CD4-positive, alpha-beta T cell (primary cell): ENCODE results near the gene NIN. TPM values are rescaled to one million over a fixed set of nuclear protein-coding genes. Genes with fewer than 3 reads are reported as not detected.

Experiments
- ATAC-seq: fragments of 200-7000 bp; cut with Tn5 transposase; one replicate; pipeline ENCODE4 v1.10.0; 2022; ENCODE audit warnings: mild to moderate bottlenecking; ENCODE audit not compliant: poor library complexity
- CTCF ChIA-PET: fragments of 350-600 bp; sonication (Branson Sonifier 250); formaldehyde crosslinking; loops from one replicate; lab custom pipeline; 2021; ENCODE audit warnings: antibody characterized with exemption, inconsistent platforms; lab: Charles Lee
- POLR2A ChIA-PET: fragments of 350-600 bp; sonication (Branson Sonifier 250); formaldehyde crosslinking; loops from one replicate; lab custom pipeline; 2021; ENCODE audit warnings: antibody characterized with exemption, inconsistent platforms; lab: Charles Lee
- DNase-seq, 14 experiments: peaks; one replicate each; pipeline ENCODE4 v3.0.0-alpha.2; 2013 to 2020; ENCODE audit warnings: mixed read lengths in 2 of 14
- H3K27ac ChIP-seq, 2 donors: one replicate each; pipeline versions ENCODE4 v1.5.1 to v1.7.0; 2013; ENCODE audit warnings: low read length in 2 of 2, low read depth in 1 of 2, mild to moderate bottlenecking in 1 of 2
- H3K27me3 ChIP-seq, 2 experiments: 1 replicate in 1 of 2; 2 replicates in 1 of 2; pipeline versions ENCODE4 v1.6.1 to v1.7.0; 2013; ENCODE audit warnings: low read length in 2 of 2, control low read depth in 1 of 2, mild to moderate bottlenecking in 1 of 2, moderate library complexity in 1 of 2; ENCODE audit not compliant: insufficient read depth in 2 of 2, control insufficient read depth in 1 of 2
- H3K36me3 ChIP-seq: one replicate; pipeline ENCODE4 v1.6.1; 2013; ENCODE audit warnings: low read length, control low read depth; ENCODE audit not compliant: insufficient read depth
- H3K4me1 ChIP-seq: one replicate; pipeline ENCODE4 v1.6.1; 2013; ENCODE audit warnings: low read length, control low read depth; ENCODE audit not compliant: insufficient read depth
- H3K4me3 ChIP-seq: one replicate; pipeline ENCODE4 v1.5.1; 2013; ENCODE audit warnings: mild to moderate bottlenecking, low read length, moderate library complexity
- H3K9me3 ChIP-seq, 2 experiments: 1 replicate in 1 of 2; 2 replicates in 1 of 2; pipeline versions ENCODE4 v1.6.1 to v1.7.0; 2013; ENCODE audit warnings: low read length in 2 of 2, mild to moderate bottlenecking in 2 of 2, control low read depth in 1 of 2, moderate library complexity in 1 of 2; ENCODE audit not compliant: control insufficient read depth in 1 of 2, insufficient read depth in 1 of 2
- H3K27ac Mint-ChIP-seq: one replicate; pipeline ENCODE4 v1.8.0; 2020; ENCODE audit warnings: mixed read lengths
- H3K27me3 Mint-ChIP-seq: one replicate; pipeline ENCODE4 v1.8.0; 2021; ENCODE audit warnings: mixed read lengths
- H3K36me3 Mint-ChIP-seq: one replicate; pipeline ENCODE4 v1.8.0; 2021; ENCODE audit warnings: low read depth, mixed read lengths
- H3K4me1 Mint-ChIP-seq: one replicate; pipeline ENCODE4 v1.8.0; 2021; ENCODE audit warnings: low read depth, mixed read lengths
- H3K4me3 Mint-ChIP-seq: one replicate; pipeline ENCODE4 v1.8.0; 2020; ENCODE audit warnings: mild to moderate bottlenecking, mixed read lengths
- H3K9me3 Mint-ChIP-seq: one replicate; pipeline ENCODE4 v1.8.0; 2020; ENCODE audit warnings: mixed read lengths
- intact Hi-C, 2 experiments: fragments of 100-400 bp; cut with DNase I in 1 of 2; cut with micrococcal nuclease in 1 of 2; formaldehyde crosslinking; loops; one replicate each; pipeline versions ENCODE4 v1.15.1 to v1.9.0; 2023 to 2025; cut with DNase I, micrococcal nuclease
- total RNA-seq, 174 experiments: library from RNA in 2 of 174; stranded (reverse) in 2 of 174; gene quantifications; one replicate each; pipeline ENCODE4 v1.2.3 and lab custom pipeline; 2021 to 2026
- TF ChIP-seq, protein P1 (sequence below): fragments of 200-600 bp; IDR thresholded peaks from one replicate; pipeline ENCODE4 v1.8.0; 2022; ENCODE audit warnings: antibody characterized with exemption, mild to moderate bottlenecking

Gene NIN
- total RNA-seq, 2 experiments from 2014 or later: 96.8 to 98.5 TPM

GRCh38 chr14:50823762-50824636, 7.0 kb downstream of the NIN start:
- Histone ChIP-seq H3K4me3 (peak overlapping the region; percentile 11), H3K4me1 (peaks cover 56% of the 10 kb centered on the region), H3K27me3 (no peaks in the 10 kb centered on the region), H3K36me3 (no peaks in the 10 kb centered on the region), H3K27ac (peak overlapping the region; percentile 66 to 78), H3K9me3 (no peaks in the 10 kb centered on the region)
- Mint-ChIP-seq H3K4me3 (peak overlapping the region; percentile 73), H3K27me3 (no peaks in the 10 kb centered on the region), H3K36me3 (peaks cover 28% of the 10 kb centered on the region), H3K4me1 (peaks cover 95% of the 10 kb centered on the region), H3K9me3 (no peaks in the 10 kb centered on the region), H3K27ac (peak overlapping the region; percentile 85)
- DNase-seq: peak in 3 of 14 experiments; percentile 23 to 56 (median 29)
- TF ChIP-seq, protein P1, sequence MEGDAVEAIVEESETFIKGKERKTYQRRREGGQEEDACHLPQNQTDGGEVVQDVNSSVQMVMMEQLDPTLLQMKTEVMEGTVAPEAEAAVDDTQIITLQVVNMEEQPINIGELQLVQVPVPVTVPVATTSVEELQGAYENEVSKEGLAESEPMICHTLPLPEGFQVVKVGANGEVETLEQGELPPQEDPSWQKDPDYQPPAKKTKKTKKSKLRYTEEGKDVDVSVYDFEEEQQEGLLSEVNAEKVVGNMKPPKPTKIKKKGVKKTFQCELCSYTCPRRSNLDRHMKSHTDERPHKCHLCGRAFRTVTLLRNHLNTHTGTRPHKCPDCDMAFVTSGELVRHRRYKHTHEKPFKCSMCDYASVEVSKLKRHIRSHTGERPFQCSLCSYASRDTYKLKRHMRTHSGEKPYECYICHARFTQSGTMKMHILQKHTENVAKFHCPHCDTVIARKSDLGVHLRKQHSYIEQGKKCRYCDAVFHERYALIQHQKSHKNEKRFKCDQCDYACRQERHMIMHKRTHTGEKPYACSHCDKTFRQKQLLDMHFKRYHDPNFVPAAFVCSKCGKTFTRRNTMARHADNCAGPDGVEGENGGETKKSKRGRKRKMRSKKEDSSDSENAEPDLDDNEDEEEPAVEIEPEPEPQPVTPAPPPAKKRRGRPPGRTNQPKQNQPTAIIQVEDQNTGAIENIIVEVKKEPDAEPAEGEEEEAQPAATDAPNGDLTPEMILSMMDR: no peak
- intact Hi-C loops: loop anchor here (5.0 to 10.0 kb wide), 2 partner anchors 37 to 589 kb away; partner anchors contain the start of gene SOS2 (in 1 of the 2)
- peak; percentile 32 for ATAC-seq
- CTCF ChIA-PET: interaction anchor here (1.5 to 4.3 kb wide), 3 partner anchors 7 to 46 kb away, joined by 3 to 23 read pairs (median 9); partner anchors contain the start of gene NIN
- POLR2A ChIA-PET: interaction anchor here (0.9 to 4.0 kb wide), 11 partner anchors 7 to 40 kb away, joined by 3 to 46 read pairs (median 12); partner anchors contain the start of gene NIN

DNA sequence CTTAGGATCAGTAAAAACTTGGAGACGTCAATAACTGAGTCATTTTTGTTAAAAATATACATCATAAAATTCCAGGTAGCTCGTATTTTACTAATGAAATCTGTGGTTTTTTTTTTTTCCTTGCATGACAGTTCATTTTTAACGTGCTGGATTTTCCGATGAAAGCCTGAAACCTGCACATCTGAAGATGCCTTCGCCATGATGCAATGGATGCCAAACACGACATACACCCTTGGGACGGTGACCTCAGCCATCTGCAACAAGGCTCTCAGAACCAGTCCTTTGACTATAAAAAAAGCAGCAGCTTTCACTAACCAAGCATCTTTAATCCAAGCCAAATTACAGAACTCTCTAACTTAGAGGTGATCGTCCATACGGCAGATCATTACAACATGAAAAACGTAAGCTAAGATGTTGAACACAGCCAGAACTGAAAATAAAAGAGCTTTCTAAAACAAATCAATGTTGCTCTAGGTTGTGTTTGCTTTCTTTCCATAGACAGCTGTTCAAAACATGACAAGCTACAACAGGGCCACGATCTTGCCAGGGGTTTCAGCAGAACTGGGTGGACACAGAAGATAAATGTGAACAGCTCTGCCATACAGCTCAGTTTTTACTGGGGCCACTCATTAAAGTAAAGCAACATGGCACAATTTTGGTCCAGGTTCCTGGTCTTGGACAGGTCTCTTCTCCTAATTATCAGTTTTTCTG, 7.8 kb downstream of the NIN start:
- TF ChIP-seq, protein P1: no peak
- H3K27me3 Mint-ChIP-seq: no peaks in the 10 kb centered on the region
- peaks cover 26% of the 10 kb centered on the region for H3K36me3 Mint-ChIP-seq
- peak overlapping the region; percentile 73 for H3K4me3 Mint-ChIP-seq
- H3K4me1 Mint-ChIP-seq: peaks cover 95% of the 10 kb centered on the region
- POLR2A ChIA-PET: interaction anchor here (0.7 to 4.0 kb wide), 14 partner anchors 8 to 227 kb away, joined by 3 to 46 read pairs (median 6); partner anchors contain the start of gene NIN
- H3K9me3 Mint-ChIP-seq: no peaks in the 10 kb centered on the region
- intact Hi-C loops: loop anchor here (5.0 to 10.0 kb wide), 2 partner anchors 36 to 588 kb away; partner anchors contain the start of gene SOS2 (in 1 of the 2)
- Histone ChIP-seq H3K36me3 (peaks cover 6% of the 10 kb centered on the region), H3K4me3 (peak overlapping the region; percentile 11), H3K27me3 (no peaks in the 10 kb centered on the region), H3K27ac (peak overlapping the region; percentile 66 to 78), H3K4me1 (peaks cover 56% of the 10 kb centered on the region), H3K9me3 (no peaks in the 10 kb centered on the region)
- H3K27ac Mint-ChIP-seq: peak overlapping the region; percentile 85
- DNase-seq (peak in 1 of 14 experiments; percentile 23), ATAC-seq (peak; percentile 8)
- CTCF ChIA-PET: interaction anchor here (1.0 to 4.3 kb wide), 5 partner anchors 8 to 46 kb away, joined by 3 to 23 read pairs (median 4); partner anchors contain the start of gene NIN
